ENCODE measurements around the gene CA6.
A peak's percentile ranks its signal among the peaks of the same experiment; 100 is the strongest.
"Not testable (repeated sequence)": the region's sequence is repeated elsewhere in the genome, so short reads cannot be mapped to it uniquely, and the experiment has no call there.

Gene CA6

GRCh38 chr1:9009438-9010370, 64.0 kb downstream of the CA6 start:
- DNase-seq, result peak; percentile 20

- no peak for DNase-seq
Observed at GRCh38 chr1:9010781-9011323, 65.2 kb downstream of the CA6 start.

GRCh38 chr1:9013819-9014218, 68.2 kb downstream of the CA6 start:
- DNase-seq, result no peak

GRCh38 chr1:9014475-9015375, 69.1 kb downstream of the CA6 start:
- DNase-seq, result no peak

GRCh38 chr1:9016455-9016854, 70.8 kb downstream of the CA6 start:
- no peak for DNase-seq

- no peak for DNase-seq
Observed at GRCh38 chr1:9018333-9018732, 72.7 kb downstream of the CA6 start.

GRCh38 chr1:9019896-9020295, 74.2 kb downstream of the CA6 start:
- no peak for DNase-seq

GRCh38 chr1:9020305-9020704, 74.6 kb downstream of the CA6 start:
- no peak for DNase-seq

GRCh38 chr1:9022026-9022738, 76.5 kb downstream of the CA6 start:
- not testable (repeated sequence) for DNase-seq

- no peak for DNase-seq
Observed at GRCh38 chr1:9022773-9023172, 77.1 kb downstream of the CA6 start.

All from activated CD4-positive, alpha-beta T cell treated with anti-CD3 and anti-CD28 coated beads, Interleukin-2, amount 50 U/mL, for 16 hours (primary cell).